Measurements from ENCODE around the gene BEST2.
A peak's percentile ranks its signal among the peaks of the same experiment; 100 is the strongest.

Gene BEST2

DNA sequence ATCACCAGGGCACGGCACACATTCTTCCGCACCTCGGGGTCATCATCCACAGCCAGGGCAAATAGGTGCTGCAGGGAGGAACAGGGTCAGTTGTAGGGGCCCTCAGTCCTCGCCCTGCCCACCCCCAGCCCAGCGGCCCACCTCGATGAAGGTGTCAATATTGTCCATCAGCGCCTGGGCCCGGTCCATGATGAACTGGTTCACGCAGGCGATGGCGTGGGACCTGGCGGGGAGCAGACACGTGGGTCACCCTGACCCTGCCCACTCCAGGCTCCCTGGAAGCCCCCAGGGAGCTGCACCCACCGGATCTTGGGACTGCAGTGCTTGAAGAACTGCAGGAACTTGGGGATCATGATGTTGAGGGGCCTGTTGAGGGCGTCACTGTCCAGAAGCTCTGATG is 36.5 kb upstream of the BEST2 start:
- no peak for DNase-seq (ENCODE audit: low read depth)
- no peak for TF ChIP-seq CTCF (IDR thresholded peaks at IDR 0.05; ENCODE audit: control insufficient read depth, extremely low read depth, insufficient read depth)
- H3K4me3 ChIP-seq (ENCODE audit: low read depth, low read length), result no peak overlapping the region

DNA sequence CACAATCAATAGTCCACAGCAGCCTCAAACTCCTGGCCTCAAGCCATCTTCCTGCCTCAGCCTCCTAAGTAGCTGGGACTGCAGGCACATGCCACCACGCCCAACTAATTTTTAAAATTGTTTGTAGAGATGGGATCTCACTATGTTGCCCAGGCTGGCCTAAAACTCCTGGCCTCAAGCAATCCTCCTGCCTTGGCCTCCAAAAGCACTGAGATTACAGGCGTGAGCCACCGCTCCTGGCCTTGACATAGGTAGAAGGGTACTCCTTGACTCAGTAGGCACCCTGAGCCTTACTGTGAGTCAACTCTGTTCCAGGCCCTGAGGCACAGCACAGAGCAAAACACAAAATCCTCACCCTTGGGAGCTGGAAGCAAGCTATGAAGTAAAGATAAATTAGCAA is 35.7 kb upstream of the BEST2 start:
- DNase-seq (ENCODE audit: low read depth), result no peak
- H3K4me3 ChIP-seq (ENCODE audit: low read depth, low read length), result no peak overlapping the region
- TF ChIP-seq CTCF (IDR thresholded peaks at IDR 0.05; ENCODE audit: control insufficient read depth, extremely low read depth, insufficient read depth), result no peak

DNA sequence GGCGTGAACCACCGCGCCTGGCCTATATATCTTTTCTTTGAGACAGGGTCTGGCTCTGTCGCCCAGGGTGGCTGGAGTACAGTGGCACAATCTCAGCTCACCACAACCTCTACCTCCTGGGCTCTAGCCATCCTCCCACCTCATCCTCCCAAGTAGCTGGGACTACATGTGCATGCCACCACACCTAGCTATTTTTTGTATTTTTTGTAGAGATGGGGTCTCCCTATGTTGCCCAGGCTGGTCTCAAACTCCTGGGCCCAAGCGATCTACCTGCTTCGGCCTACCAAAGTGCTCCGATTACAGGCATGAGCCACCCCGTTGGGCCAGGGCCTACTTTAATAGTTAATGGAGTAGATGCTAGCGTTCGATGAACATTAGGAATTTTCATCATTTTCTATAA is 31.3 kb upstream of the BEST2 start:
- H3K4me3 ChIP-seq (ENCODE audit: low read depth, low read length), result peak overlapping the region; percentile 79
- TF ChIP-seq CTCF (IDR thresholded peaks at IDR 0.05; ENCODE audit: control insufficient read depth, extremely low read depth, insufficient read depth), result no peak

DNA sequence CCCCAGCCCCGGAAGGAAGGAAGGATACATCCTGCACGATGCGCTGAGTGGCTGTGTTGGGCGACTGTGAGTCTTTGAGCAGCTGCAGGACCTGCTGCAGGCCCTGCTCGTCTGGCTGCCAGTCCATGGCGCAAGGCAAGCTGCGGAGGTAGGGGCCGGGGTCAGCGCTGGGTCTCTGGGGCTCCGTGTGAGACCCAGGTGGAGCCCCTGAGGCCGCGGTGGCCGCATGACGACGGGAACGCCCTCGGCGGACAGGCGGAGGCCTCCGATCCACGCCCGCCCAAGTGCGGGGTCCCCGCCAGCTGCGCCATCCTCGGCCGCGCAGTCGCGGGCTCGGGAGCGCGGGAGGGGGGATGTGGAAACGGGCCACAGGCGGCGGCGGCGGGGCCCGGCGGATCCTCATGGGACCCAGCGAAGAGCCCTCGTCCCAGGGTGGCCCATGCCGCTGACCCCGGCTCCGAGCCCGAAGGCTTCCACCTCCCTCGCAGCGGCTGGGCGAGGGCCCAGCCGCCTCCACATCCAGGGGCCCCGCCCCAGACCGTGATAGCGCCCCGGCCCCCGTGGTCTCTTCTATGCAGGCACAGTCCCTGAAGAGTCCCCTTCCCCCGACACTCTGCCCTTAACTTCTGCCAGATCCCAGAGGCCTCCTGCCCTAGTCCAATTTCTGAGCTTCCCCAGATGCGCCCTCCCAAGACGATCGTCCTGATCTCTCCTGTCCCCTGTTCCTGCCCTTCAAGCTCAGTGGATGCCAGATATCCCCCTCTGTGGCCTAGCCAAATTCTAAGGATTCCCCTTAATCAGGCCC is 30.5 kb upstream of the BEST2 start:
- no peak for TF ChIP-seq CTCF (IDR thresholded peaks at IDR 0.05; ENCODE audit: control insufficient read depth, extremely low read depth, insufficient read depth)
- H3K4me3 ChIP-seq (ENCODE audit: low read depth, low read length), result peak overlapping the region; percentile 79
- no peak for DNase-seq (ENCODE audit: low read depth)

More for the DNA sequence above, 31.3 kb upstream of the BEST2 start:
- DNase-seq (ENCODE audit: low read depth), result no peak

GRCh38 chr19:12721656-12722565 is 29.7 kb upstream of the BEST2 start:
- no peak for TF ChIP-seq CTCF (IDR thresholded peaks at IDR 0.05; ENCODE audit: control insufficient read depth, extremely low read depth, insufficient read depth)
- peak overlapping the region; percentile 79 for H3K4me3 ChIP-seq (ENCODE audit: low read depth, low read length)
- DNase-seq (ENCODE audit: low read depth), result no peak

DNA sequence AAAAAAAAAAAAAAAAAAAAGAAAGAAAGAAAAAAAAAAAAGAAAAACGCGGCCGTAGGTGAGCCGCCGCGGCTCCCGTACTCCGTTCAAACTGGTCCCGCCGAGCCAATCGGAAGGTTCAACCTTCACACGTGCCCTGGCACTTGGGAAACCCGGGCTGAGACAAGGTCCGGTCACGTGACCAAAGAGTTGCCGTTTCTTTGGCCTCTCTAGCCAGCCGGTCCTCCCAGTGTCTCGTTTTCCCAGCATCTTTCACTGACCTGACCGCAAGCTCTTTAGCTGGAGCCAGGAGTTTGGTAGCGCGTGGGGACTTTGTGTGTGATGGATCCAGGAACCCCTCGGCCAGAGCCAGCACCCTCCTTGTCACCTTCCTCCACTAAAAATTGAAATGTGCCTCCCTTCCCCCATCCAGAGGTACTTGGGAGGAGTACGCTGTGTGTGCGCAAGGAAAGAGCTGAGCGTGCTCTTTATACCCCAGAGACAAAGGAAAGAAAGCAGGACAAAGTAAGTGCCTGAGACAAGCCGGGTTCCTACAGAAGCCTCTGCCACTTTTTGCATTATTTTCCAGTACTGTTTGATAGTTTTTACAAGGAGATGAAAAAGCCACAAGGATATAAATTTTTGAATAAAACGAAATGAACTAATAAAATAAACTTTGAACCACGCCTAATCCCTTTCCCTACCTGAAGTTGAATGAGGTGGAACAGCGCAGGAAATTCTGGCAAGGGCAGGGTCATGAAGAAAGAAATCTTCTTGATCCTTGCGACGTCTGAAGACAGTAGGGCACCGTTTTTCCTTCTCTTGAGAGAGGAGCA is 28.8 kb upstream of the BEST2 start:
- DNase-seq (ENCODE audit: low read depth), result peak; percentile 98
- H3K4me3 ChIP-seq (ENCODE audit: low read depth, low read length), result peak overlapping the region; percentile 79
- no peak for TF ChIP-seq CTCF (IDR thresholded peaks at IDR 0.05; ENCODE audit: control insufficient read depth, extremely low read depth, insufficient read depth)

Data from LNCaP clone FGC (cell line).